Breast epithelium (tissue), 3 donors: ENCODE data around the gene HAPLN2.

Experiments
- CTCF ChIP-seq, 3 donors: fragments of 450-650 bp; IDR thresholded peaks; one replicate each; pipeline ENCODE4 v1.5.1; 2016 to 2017; ENCODE audit warnings: antibody characterized with exemption in 3 of 3, mild to moderate bottlenecking in 3 of 3, moderate library complexity in 3 of 3
- POLR2A ChIP-seq: fragments of 450-650 bp; IDR thresholded peaks from one replicate; pipeline ENCODE4 v1.6.1; 2016; ENCODE audit warnings: antibody characterized with exemption, mild to moderate bottlenecking, moderate library complexity

- TF ChIP-seq POLR2A (no peak), CTCF (IDR thresholded peaks at IDR 0.05) (no peak)
Observed at GRCh38 chr1:156664046-156664766, 45.0 kb downstream of the HAPLN2 start.
